ENCODE results near the gene PYGB.
A peak's percentile ranks its signal among the peaks of the same experiment; 100 is the strongest.

PYGB gene

GRCh38 chr20:25283221-25283951, 35.5 kb downstream of the PYGB start:
- no peak for DNase-seq

- DNase-seq = no peak
Observed at GRCh38 chr20:25284131-25284601, 36.3 kb downstream of the PYGB start.

- no peak for DNase-seq
Observed at GRCh38 chr20:25285091-25285647, 37.3 kb downstream of the PYGB start.

DNA sequence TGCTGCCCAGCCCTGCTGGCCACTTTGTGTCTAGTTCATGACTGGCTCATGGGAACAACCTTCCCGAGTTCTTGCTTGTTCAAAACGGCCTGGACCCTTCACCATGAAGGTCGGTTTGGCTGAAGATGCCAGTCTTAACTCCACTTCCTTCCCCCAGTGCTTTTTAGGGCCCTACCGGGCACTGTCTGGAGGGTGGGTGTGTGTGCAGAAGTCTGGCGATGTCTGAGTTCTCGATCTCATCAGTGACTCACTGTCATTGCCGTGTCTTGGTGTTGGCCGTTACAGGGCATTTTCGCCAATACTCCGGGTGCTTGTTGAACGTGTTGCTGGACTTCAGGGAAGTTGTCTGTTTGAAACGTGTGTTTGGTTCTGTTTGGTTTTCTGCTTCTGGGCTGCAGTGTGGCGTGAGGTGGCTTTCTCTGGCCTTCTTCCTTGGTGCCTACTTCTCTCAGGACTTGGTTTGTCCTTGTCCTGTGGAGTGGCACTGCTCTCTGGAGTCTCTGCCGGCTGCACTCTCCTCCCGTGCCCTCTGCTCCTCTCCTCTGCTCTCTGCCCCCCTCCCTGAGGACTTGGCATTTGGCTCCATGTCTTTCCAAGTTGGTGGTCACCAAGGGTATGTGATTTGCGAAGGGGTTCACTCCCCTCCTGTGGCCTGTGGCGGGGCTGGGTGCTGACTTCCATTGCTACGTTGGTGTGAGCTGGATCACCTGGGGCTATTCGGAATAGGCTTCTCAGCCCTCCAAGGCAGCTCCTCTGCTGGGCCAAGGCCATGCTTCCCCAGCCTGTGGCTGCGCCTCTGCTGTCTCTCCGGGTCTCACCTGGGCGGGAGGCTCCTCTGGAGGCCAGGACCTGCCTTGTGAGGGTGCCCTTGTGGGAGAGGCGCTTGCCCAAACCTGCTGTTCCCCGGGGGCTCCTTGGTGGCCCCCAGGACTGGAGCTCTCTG, 38.2 kb downstream of the PYGB start:
- DNase-seq = no peak

GRCh38 chr20:25286917-25287316, 39.0 kb downstream of the PYGB start:
- DNase-seq = no peak

DNA sequence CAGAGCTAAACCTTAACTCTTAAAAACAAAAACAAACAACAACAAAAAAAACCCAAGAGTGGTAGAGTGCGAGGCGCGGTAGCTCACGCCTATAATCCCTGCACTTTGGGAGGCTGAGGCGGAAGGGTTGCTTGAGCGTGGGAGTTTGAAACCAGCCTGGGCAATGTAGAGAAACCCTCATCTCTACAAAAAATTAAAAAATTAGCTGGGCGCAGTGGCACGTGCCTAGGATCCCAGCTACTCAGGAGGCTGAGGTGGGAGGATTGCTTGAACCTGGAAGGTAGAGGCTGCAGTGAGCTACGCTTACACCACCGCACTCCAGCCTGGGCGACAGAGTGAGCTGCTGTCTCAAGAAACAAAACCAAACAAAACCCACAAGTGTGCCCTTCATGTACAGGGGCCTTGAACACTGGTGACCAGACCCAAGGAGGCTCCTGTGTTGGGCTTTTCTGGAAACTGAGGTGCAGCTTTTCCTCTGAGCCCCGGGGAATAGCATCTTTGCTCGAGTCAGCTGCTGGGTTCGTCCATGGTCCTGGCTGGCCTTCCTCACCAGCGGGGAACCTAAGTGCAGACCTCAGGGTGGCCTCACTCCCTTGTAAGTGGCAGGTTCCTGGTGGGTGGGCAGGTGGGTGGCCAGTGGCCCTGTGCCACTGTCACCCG, 39.9 kb downstream of the PYGB start:
- no peak for DNase-seq

GRCh38 chr20:25288291-25289181, 40.7 kb downstream of the PYGB start:
- no peak for DNase-seq

DNA sequence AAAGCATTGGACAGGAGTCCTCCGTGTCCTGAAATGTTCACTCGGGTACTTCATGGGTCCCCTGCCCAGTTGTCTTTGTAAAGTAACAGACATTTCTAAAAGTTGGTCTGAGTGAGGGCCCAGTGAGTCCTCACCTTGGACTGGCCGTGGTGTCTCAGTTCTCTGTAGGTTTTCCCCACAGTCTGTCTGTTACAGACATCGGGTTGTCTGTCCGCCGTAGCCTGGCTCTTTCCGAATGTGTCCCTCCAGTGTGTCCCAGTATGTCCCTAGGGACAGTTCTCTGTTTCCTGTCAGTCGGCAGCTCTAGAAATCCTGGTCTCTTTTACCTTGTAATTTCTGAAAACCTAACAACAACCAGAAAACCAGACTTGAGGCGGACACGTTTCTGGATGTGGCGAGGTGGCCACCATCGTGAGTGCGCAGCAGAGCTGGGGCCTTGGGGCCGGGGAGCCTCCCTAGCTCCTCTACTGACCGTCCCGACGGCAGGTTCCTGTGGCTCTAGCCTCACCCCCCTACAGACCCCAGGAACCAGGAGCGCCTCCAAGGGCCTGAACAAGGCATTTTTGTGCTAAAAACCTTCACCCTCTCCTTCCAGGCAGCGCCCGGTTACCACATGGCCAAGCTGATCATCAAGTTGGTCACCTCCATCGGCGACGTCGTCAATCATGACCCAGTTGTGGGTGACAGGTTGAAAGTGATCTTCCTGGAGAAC, 42.2 kb downstream of the PYGB start:
- DNase-seq = no peak

DNA sequence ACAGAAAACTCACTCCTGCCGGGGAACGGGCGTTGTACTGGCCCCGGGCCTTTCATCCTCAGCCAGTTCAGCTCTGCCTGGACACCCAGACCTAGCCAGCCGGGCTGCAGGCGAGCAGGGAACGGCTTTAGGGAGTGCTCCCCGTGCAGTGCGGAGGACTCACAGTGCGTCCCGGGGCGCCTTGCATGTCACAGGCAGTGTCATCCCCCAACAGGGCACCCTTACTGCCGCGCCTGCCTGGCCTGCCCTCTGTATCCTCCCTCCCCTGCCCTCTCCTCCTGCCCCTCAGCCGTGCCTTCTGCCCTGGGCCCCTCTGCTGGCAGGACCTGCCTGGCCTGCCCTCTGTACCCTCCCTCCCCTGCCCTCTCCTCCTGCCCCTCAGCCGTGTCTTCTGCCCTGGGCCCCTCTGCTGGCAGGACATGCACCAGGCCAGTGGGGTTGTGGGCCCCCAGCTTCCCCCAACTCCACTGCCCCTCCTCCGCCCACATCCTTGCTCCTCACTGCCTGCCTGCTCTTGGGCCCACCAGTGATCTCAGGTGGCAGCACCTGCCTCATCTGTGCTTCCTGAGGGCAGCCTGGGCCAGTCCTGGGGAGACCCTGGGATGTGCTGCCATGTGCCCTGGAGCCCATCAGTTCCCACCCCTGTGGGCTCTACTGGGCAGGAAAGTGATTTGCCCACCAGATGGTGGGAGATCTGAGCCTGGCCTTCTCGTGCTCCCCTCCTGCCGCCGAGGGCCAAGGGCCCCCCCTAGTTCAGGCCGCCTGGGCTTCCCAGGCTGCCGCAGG, 43.0 kb downstream of the PYGB start:
- DNase-seq = no peak

DNA sequence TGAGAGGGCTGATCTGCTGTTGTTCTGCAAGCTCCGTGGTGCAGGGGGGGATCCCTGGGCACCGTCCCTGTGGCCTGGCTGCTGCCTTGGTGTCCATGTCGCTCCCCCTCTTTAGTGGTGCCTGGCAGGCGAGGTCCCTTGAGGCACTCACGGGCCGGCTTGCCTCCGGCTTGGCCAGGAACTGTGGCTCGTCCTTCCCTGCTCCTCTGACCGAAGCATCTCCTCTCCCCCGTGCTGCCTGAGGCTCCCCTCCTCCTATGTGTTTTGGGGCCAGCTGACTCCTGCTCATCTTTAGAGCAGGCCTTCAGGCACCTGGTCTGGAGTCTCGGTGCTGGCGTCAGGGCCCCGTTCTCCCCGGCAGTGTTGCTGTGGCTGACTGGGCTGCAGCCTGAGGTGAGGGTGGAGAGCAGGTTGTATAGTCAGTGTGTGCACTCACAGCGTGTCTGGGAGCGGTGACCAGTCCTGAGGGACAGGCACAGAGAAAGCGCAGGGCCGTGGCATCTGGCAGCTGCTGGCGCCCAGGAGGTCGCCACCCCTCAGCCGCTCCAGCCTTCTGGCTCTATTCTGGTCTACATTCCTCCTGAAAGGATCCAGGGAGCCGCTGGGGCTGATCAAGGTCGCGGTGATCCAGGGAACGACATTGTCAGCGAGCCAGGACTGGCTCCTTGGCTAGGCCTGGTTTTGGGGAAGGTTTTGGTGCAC, 43.7 kb downstream of the PYGB start:
- DNase-seq = no peak

GRCh38 chr20:25292176-25292891, 44.4 kb downstream of the PYGB start:
- DNase-seq = no peak

GRCh38 chr20:25293507-25293906, 45.6 kb downstream of the PYGB start:
- no peak for DNase-seq

DNA sequence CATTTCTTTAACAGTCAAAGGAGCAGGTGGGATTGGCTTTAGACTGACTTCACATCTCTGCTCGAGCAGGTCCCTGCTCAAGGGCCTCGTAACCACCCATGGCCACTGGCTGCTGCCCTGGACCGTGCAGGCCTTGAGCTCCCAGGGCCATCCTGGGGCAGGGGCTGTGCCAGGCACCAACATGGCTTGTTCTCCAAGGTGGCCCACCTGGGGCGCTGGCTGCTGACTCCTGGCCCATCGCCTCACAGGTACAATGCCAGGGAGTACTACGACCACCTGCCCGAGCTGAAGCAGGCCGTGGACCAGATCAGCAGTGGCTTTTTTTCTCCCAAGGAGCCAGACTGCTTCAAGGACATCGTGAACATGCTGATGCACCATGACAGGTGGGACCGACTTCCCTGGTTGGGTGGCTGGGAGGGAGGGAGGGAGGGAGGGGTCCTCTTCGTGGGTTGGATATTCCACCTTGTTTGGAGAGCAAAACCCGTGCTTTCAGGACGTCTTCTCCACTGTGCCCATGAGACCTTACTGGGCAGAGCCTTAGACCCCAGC, 46.1 kb downstream of the PYGB start:
- DNase-seq = no peak

DNA sequence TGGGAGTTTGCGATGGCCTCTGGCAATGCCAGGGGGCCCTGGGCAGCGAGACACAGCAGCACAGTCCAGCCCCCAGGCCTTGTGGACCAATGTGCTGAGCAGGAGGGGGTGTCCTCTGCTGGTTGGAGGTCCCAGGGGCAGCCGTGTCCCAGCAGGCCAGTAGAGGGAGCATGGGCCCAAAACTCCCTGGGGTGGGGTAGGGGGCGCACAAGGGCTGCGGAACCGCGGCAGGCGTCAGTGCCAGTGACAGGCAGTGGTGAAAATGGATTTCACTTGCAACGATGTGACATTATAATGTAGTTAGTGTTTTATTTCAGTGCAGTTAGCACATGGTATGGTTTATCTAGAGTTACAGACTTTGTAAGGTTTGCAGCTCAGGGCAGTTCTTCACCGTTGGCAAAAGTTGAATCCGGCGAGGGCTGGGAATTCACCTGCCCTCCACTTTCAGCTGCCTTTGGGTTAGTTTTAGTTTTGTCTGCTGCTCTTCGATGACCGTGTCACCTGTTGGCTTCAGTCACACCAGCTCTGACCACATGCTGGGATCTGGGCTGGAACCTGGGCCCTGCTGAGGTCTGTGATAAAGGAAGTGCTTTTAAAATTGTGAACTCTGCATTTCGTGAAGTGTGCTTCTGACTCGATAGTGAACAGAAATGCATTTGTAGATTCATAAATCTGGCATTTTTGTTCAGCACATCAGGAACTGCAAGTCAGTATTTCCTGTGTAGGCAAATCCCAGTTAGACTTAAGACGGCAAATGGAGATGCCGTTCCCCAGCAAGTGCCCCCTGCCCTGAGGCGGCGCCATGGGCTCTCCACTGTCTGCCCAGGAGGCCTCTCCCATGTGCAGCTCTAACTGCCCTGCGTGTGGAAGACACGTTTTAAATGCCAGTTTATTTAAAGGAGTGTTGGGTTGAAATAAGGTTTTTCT, 46.8 kb downstream of the PYGB start:
- DNase-seq = peak in 1 of 2 experiments; percentile 8

DNA sequence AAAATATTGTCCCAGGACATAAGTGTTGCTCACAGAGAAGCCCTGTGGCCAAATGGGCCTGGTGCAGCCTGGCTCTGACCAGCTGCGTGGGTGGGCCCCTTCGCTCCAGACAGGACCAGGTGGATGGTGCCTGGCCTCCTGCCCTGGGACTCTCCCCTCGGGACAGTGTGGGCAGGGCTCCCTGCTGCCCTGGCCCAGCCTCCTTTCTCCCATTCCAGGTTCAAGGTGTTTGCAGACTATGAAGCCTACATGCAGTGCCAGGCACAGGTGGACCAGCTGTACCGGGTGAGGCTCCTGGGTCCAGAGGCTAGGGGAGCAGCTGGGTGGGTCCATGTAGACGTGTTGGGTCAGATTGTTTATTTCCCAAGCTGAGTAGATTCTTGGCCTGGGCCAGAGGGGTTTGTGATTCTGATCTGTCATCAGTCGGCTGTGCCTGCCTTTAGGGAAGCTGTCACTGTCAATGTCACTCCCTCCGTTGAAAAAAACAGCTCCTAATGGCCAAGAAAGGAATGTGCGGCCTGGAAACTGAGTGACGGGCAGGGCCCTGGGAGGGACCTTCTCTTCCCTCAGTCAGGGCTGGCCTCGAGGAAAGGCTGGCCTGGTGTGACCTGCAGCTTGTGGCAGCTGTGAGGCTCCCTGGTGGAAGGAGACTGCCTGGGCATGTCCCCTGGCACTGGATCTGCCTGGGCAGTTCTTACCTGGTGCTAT, 47.7 kb downstream of the PYGB start:
- no peak for DNase-seq

- DNase-seq = no peak
Observed at GRCh38 chr20:25296094-25297093, 48.5 kb downstream of the PYGB start.
